SHP77 (cell line): ENCODE measurements around the gene MSH6.
A peak's percentile ranks its signal among the peaks of the same experiment; 100 is the strongest.

ENCODE experiments used
- DNase-seq, 2 experiments: peaks; one replicate each; lab custom pipeline; 2025; lab: John Stamatoyannopoulos, UW

The MSH6 gene, protein sequence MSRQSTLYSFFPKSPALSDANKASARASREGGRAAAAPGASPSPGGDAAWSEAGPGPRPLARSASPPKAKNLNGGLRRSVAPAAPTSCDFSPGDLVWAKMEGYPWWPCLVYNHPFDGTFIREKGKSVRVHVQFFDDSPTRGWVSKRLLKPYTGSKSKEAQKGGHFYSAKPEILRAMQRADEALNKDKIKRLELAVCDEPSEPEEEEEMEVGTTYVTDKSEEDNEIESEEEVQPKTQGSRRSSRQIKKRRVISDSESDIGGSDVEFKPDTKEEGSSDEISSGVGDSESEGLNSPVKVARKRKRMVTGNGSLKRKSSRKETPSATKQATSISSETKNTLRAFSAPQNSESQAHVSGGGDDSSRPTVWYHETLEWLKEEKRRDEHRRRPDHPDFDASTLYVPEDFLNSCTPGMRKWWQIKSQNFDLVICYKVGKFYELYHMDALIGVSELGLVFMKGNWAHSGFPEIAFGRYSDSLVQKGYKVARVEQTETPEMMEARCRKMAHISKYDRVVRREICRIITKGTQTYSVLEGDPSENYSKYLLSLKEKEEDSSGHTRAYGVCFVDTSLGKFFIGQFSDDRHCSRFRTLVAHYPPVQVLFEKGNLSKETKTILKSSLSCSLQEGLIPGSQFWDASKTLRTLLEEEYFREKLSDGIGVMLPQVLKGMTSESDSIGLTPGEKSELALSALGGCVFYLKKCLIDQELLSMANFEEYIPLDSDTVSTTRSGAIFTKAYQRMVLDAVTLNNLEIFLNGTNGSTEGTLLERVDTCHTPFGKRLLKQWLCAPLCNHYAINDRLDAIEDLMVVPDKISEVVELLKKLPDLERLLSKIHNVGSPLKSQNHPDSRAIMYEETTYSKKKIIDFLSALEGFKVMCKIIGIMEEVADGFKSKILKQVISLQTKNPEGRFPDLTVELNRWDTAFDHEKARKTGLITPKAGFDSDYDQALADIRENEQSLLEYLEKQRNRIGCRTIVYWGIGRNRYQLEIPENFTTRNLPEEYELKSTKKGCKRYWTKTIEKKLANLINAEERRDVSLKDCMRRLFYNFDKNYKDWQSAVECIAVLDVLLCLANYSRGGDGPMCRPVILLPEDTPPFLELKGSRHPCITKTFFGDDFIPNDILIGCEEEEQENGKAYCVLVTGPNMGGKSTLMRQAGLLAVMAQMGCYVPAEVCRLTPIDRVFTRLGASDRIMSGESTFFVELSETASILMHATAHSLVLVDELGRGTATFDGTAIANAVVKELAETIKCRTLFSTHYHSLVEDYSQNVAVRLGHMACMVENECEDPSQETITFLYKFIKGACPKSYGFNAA (N-terminal part only)

DNA sequence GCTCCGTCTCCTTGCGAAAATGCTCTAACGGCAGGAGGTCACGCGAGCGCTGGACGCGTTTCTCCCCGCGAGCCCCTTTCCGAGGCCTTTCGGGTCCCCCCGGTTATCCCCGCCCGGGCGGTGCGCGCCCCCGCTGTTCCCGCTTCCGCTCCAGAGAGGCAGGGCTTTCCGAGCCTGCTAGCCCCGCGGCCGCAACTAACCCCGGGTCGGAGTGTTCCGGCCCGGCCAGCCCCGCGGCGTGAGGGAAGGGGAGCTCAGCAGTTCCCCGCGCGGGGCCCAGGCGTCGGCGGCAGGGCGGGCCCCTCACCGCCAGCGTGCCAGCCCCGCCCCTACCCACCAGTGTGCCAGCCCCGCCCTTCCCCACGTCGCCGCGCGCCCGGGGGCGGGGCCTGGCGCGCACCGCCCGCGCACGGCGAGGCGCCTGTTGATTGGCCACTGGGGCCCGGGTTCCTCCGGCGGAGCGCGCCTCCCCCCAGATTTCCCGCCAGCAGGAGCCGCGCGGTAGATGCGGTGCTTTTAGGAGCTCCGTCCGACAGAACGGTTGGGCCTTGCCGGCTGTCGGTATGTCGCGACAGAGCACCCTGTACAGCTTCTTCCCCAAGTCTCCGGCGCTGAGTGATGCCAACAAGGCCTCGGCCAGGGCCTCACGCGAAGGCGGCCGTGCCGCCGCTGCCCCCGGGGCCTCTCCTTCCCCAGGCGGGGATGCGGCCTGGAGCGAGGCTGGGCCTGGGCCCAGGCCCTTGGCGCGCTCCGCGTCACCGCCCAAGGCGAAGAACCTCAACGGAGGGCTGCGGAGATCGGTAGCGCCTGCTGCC lies at the start of gene MSH6:
MSH6 (plus strand) TSS at position 475 of the 815 bp plus-strand sequence; CDS start at position 564, 89 bp downstream.
- DNase-seq, result peak; percentile 82 to 89

DNA sequence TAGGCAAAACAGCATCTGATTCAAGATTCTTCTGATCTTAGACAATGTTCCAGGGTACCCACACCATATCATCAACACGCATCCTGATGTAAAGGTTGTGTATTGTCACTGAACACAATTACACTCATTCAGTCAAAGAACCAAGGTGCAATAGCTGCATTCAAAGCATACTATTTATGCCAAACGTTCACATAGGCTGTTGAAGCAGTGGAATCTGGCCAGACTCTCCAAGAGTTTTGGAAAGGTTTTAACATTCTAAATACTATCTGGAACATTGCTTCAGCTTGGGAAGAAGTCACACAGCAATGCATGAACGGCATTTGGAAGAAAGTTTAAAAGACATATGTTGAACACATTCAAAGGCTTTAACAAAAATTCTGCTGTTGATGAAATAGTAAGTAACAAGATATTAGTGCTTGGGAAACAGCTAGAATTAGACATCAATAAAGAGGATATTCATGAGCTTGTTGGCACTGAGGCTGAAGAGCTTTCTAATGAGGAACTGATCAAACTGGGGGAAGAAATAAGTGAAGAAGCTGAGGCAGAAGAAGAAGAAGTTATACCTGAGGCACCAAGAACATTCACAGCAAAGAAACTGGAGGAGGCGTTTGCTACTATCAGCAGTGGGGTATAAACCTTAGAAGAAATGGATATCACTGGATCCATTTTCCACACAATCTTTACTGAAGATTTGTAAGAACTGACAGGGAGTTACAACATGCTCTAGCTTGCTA lies 47.6 kb upstream of the MSH6 start:
- DNase-seq, result no peak

DNA sequence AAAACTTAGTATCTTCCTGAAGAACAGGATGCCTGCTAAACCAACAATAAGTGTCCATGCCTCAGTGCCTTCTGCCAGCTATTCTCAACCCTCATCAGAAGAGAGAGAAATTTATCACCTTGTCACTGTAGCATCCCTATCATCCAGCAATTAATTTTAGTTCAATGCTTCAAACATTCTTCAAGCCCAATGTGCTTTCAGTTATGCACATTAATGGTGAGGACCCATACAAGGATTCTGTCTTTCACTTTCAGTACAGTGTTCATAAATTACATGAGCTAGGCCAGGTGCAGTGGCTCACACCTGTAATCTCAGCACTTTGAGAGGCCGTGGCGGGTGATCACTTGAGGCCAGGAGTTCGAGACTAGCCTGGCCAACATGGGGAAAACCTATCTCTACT lies 47.0 kb upstream of the MSH6 start:
- DNase-seq, result no peak

DNA sequence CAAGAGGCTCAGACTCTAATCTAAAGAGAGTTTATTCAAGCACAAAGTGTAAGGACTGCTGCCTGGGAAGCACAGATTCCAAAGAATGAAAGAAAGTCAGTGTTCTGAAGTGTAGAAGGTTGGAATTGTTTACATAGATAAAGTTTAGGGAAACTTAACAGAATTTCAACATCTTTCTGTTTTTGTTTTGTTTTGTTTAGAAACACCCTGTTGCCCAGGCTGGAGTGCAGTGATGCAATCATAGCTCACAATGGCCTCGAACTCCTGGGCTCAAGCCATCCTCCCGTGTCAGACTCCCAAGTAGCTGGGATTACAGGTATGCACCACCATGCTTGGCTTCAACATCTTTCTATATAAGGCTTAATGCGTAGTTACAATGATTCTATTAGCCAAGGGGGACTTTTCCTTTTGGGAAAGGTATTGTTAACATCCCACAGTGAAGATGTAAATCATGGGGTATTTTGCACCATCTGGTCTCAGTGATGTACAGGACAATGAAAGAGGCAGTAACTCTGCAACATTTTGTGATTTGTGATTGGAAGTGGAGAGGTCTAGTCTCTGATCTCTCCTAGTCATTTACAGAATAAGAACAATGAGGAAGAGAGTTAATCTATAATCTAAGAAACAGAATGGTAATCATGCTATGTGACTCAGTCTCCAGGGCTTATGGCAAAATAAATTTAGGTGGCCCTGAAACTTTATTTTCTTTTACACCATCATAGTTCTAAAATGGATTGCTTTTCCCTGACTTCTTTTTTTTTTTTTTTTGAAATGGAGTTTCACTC lies 45.6 kb upstream of the MSH6 start:
- DNase-seq, result no peak

GRCh38 chr2:47738331-47738730 lies 44.6 kb upstream of the MSH6 start:
- DNase-seq, result no peak

GRCh38 chr2:47741101-47741500 lies 41.8 kb upstream of the MSH6 start:
- no peak for DNase-seq

DNA sequence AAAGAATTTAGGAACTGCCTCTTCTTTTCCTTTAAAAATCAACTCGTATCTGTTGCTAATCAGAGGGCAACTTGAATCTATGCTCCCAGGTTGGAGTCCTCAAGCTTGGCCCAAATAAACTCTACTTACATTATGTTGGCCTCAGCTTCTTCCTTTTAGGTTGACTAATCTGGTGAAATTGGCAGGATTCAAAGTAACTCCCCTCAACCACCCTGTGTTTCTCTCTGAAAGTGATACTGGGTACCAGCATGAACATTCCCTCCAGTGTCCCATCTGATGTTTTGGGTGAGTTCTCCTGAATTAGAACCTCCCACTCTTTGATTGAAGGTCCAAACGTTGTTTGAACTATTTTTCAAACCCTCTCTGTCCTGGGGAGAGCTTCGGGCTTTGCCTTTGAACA lies 41.3 kb upstream of the MSH6 start:
- DNase-seq, result no peak

DNA sequence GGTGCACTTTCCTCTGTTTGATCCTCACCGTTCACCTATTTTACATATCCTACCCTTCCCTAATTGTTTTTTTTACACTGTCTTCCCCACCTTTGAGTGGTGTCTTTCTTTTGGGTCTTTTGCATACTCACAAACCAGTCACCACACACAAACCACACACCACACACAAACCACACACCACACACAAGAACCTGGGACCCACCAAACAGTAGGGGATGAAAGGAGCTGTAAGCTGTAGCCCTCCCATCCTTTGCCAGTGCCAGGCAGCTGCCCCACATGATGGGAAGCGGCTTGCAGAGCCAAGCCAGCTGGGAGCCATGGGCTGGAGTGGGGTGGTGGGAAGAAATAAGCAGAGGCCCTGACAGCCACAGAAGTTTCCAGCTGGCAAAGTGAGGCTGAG lies 38.9 kb upstream of the MSH6 start:
- DNase-seq, result no peak

GRCh38 chr2:47747878-47748277 lies 35.1 kb upstream of the MSH6 start:
- no peak for DNase-seq

- no peak for DNase-seq
Observed at GRCh38 chr2:47751856-47752414, 31.0 kb upstream of the MSH6 start.

DNA sequence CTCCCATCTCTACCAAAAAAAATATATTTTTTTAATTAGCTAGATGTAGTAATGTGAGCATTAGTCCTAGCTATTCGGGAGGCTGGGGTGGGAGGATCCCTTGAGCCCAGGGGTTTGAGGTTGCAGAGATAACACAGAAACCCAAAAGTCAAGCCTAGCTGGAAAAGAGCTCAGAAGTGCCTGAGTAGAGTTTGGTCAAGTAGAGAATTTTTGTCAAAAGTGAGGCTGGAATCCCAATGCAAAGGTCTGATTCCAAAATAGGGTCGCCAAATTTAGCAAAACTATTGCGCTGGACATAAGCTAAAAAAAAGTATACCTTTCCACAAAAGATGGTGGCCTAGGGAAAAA lies 15.5 kb upstream of the MSH6 start:
- no peak for DNase-seq

GRCh38 chr2:47767880-47768609 lies 14.9 kb upstream of the MSH6 start:
- peak; percentile 26 to 36 for DNase-seq

DNA sequence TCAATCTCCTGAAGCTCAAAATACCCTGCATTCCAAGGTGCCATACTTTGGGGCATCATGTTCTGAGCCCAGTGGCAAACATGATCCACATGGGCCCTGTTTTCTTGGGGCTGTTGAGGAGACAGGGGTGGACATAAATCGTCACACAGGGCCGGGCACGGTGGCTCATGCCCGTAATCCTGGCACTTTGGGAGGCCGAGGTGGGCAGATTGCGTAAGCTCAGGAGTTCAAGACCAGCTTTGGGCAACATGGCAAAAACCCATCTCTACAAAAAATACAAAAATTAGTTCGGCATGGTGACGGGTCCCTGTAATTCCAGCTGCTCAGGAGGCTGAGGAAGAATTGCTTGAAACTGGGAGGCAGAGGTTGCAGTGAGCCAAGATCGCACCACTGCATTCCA lies 13.6 kb upstream of the MSH6 start:
- DNase-seq, result no peak

DNA sequence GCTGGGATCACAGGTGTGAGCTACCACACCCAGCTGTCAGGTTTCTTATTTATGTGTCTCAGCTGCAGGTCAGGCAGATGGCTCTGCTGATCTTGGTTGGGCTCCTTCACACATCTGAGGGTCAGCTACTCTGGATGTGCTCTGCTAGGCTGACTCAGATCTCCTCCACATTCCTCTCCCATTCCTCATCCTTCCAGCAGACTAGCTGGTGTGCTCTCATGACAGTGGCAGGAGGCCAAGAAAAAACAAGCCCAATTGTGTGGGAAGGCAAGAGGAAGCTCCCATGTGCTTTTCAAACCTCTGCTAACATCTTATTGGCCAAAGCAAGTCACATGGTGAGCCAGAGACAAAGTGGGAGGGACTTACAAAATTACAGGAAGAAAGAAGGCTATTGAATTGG lies 11.7 kb upstream of the MSH6 start:
- DNase-seq, result peak; percentile 2 to 29

- DNase-seq, result no peak
Observed at GRCh38 chr2:47772343-47772742, 10.6 kb upstream of the MSH6 start.

DNA sequence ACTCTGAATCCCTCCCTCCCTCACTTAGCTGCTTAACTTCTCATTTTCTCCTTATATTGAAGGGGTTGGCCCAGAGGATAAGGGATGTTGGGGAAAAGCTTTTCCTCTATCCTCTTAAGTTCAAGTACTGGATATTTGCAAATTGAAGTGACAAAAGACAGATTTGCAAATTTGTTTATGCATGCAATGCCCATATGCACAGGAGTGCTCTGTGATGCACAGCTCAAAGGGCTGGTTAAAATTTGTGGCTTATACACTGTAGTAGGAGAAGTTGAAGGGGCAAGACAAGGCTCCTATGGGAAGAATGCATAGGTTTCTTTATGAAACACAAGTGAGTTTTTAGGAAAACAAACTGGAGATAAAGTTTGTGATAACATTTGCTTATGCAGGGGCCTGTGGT lies 8.4 kb upstream of the MSH6 start:
- no peak for DNase-seq

DNA sequence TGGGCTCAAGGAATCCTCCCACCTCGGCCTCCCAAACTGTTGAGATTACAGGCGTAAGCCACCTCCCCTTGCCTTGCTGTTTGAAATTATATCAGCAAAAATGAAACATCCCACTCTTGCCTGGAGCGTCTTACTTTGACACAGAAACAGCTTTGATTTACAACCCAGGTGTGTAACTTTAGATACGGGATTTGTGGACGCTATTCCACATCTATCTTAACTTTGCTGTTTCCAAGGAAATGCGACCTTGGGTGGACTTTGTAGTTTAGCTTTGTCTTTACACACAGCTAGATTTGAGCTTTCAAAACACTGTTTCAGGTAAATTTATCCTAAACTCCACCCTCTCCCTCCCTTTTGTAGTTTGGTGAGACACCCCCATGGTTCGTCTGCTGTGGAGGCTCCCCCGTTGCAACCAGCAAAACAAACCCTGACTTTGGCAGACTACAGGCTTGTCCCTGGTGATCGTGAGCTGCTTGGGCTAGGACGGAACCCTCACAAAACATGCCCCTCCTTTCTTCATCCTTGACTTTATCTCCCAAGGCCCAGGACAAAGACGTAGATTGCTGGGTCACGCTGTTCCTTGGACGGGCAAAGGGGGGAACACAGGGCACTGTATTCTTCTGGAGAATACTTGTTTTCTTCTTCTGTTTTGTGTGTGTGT lies 5.5 kb upstream of the MSH6 start:
- DNase-seq, result no peak

GRCh38 chr2:47778698-47779425 lies 4.1 kb upstream of the MSH6 start:
- DNase-seq, result no peak
